ENCODE measurements around the gene NEURL1. TPM values are rescaled to one million over a fixed set of nuclear protein-coding genes. Genes with fewer than 3 reads are reported as not detected.

NEURL1 gene
- total RNA-seq, 1 experiment from 2014 or later: 7.9 TPM

DNA sequence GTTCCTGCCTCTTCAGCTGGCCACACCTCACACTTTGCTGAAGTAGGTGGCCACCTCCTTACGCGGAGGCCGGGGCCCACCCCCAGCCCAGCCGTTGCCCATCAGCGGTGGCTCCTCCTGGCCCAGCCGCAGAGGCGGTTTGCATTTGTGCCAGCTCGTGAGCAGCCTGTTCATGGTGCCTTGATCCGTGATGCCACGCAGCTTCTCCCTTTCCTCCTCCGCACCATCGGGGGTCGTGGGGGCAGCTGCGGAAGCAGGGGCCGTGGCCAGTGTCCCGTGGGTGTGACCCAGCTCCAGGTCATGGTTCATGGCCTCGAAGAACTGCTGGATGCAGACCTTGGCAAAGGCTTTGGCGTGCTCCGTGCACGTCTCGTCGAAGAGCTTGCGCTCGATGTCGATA, 38.3 kb upstream of the NEURL1 start:
- H3K36me3 ChIP-seq (replicated peaks; ENCODE audit: control insufficient read depth, insufficient read depth, low read length): no peaks in the 10 kb centered on the region

DNA sequence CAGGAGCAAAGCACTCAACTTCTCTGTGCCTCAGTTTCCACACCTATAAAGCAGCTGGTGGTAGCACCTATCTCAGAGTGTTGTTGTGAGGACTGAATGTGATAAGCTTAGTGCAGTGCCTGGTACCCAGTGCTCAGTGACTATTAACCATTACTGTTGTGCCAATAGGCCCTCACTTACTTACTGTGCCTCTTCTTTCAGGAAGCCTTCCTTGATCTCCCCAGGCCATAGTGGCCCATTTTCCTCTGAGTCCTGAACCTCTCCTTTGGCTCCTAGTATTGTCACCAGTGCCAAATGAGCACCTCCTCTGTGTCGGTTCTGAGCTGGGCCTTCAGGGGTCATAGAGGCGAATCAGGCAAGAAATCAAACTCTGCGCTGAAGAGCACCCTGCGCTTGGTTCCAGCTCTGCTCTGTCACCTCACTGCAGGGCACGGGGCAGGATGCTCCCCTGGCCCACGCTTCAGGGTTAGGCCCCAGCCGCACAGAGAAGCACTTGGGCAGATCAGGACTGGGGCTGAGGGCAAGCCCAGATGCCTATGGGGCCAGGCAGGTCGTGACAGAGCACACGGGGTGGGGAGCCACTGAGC, 37.3 kb upstream of the NEURL1 start:
- peak; percentile 55 for DNase-seq
- H3K36me3 ChIP-seq (replicated peaks; ENCODE audit: control insufficient read depth, insufficient read depth, low read length): no peaks in the 10 kb centered on the region

More for the DNA sequence above, 38.3 kb upstream of the NEURL1 start:
- Histone ChIP-seq H3K27me3 (ENCODE audit: control insufficient read depth, insufficient read depth, low read length) (no peaks in the 10 kb centered on the region), H3K4me3 (ENCODE audit: insufficient read depth, low read depth, low read length) (no peak overlapping the region)
- DNase-seq: peak; percentile 62

DNA sequence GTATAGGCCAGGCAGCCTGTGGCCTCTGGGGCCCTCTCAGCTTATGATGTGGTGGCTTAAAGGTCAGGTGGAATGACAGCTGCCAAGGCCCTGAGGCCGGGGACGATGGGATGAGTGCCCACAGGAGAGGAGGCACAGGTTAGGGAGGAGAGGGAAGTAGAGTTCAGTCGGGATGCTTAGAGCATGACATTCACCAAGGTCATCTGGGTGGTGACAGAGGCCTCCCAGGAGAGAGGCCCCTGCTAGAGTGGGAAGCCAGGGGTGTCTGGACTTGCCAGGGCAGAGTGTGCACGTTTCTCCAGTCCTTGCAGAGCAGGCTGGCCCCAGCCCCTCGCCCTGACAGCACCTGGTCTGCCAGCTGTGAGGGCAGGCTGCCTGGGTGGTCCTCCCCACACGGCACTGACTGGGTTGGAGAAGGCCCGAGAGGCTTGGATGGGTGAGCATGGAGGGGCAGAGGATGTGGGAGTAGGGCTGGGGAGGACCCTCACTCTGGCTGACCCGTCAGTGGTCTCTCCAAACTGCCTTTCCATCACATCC, 36.3 kb upstream of the NEURL1 start:
- no peaks in the 10 kb centered on the region for H3K36me3 ChIP-seq (replicated peaks; ENCODE audit: control insufficient read depth, insufficient read depth, low read length)

More for the DNA sequence above, 37.3 kb upstream of the NEURL1 start:
- H3K4me3 ChIP-seq (ENCODE audit: insufficient read depth, low read depth, low read length): no peak overlapping the region
- no peaks in the 10 kb centered on the region for H3K27me3 ChIP-seq (ENCODE audit: control insufficient read depth, insufficient read depth, low read length)

DNA sequence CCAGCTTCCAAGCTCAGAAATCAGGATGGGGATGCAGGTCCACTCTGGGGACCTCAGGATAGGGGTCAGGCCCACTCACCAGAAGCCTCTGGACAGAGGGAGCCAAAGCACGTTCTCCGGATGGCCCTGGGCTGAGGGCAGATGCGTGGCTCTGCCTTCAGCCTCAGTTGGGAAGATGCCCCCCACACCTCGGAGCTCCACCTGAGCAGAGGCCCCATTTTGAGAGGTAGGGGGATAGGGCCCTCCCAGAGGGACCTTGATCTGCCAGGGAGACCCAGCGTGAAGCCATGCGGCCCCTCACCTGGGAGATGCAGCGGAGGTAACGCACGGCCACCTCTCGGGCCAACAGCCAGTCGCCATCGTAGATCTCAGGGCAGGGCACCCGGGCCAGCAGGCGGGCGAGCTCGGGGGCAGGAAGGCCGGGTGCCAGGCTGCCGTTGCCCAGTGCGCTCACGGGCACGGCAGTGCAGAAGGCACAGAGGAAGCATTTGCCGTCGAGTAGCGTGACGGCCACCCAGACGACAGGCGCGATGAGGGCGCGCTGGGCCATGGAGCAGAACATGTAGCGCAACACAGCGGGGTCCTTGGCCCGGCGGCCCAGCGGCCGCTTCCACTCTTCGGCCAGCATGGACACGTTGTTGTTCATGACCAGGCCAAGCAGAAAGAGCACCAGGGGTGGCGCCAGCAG, 35.5 kb upstream of the NEURL1 start:
- Histone ChIP-seq H3K27me3 (ENCODE audit: control insufficient read depth, insufficient read depth, low read length) (no peaks in the 10 kb centered on the region), H3K36me3 (replicated peaks; ENCODE audit: control insufficient read depth, insufficient read depth, low read length) (no peaks in the 10 kb centered on the region), H3K4me3 (ENCODE audit: insufficient read depth, low read depth, low read length) (no peak overlapping the region)
- peak; percentile 64 for DNase-seq

More for the DNA sequence above, 36.3 kb upstream of the NEURL1 start:
- Histone ChIP-seq H3K27me3 (ENCODE audit: control insufficient read depth, insufficient read depth, low read length) (no peaks in the 10 kb centered on the region), H3K4me3 (ENCODE audit: insufficient read depth, low read depth, low read length) (no peak overlapping the region)
- DNase-seq: peak; percentile 47

DNA sequence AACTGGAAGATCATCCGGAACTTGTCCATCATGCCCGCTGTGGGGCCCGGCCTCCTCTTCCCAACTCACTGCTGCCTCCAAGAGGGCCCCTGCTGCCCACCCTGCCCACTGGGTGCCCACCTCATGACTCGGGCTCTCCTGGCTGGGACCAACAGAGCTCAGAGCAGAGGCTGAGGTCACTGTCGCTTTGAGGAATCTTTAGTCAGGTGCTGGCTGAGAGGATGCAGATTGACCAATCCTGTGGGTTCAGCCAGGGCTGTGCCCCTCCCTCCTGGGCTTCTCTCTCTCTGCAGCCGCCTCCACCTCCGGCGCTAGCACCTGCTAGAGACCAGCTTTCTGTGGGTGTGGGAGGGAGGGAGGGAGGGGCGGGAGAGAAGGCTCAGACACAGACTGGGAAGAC, 34.8 kb upstream of the NEURL1 start, which contains the start of gene CALHM1:
CALHM1 (minus strand) TSS at position 181 of the 400 bp plus-strand sequence; CDS start at position 32, 149 bp downstream.
- no peaks in the 10 kb centered on the region for H3K27me3 ChIP-seq (ENCODE audit: control insufficient read depth, insufficient read depth, low read length)
- peak; percentile 96 for DNase-seq
- no peak within 1 kb of the TSS for H3K4me3 ChIP-seq (ENCODE audit: insufficient read depth, low read depth, low read length)
- no peaks in the 10 kb centered on the region for H3K36me3 ChIP-seq (replicated peaks; ENCODE audit: control insufficient read depth, insufficient read depth, low read length)

DNA sequence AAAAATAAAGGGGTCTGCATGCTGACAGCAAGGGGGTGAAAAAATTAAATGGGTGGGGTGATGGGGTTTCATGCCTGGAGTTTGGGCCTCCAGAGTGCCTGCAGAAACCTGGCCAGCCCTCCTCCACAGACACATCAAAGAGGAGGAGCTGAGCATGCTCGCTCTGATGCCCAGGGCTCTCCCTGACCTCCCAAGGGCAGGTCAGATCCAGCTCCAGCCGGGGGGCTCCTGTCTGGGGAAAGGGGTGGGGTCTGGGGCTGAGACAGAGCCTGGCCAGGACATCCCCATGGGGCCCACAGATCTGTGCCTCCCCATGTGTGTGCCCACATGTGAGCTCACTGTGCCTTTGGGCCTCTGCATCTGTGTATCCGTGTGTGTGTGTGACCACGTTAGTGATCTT, 33.9 kb upstream of the NEURL1 start:
- Histone ChIP-seq H3K4me3 (ENCODE audit: insufficient read depth, low read depth, low read length) (no peak overlapping the region), H3K27me3 (ENCODE audit: control insufficient read depth, insufficient read depth, low read length) (no peaks in the 10 kb centered on the region), H3K36me3 (replicated peaks; ENCODE audit: control insufficient read depth, insufficient read depth, low read length) (no peaks in the 10 kb centered on the region)
- DNase-seq: peak; percentile 43

DNA sequence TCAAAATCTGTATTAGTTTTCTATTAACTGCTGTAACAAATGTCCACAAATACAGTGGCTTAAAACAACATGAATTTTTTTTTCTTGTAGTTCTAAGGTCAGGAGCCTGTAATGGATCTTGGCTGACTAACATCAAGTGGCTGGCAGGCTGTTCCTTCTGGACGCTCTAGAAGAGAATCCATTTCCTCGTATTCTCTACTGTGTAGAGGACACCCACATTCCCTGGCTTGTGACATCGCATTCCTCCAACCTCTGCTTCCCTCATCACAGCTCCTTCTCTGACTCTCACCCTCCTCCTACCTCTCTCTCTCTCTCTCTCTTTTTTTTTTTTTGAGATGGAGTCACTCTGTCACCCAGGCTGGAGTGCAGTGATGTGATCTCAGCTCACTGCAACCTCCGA, 30.0 kb upstream of the NEURL1 start:
- Histone ChIP-seq H3K4me3 (ENCODE audit: insufficient read depth, low read depth, low read length) (no peak overlapping the region), H3K36me3 (replicated peaks; ENCODE audit: control insufficient read depth, insufficient read depth, low read length) (no peaks in the 10 kb centered on the region), H3K27me3 (ENCODE audit: control insufficient read depth, insufficient read depth, low read length) (no peaks in the 10 kb centered on the region)
- DNase-seq: no peak

DNA sequence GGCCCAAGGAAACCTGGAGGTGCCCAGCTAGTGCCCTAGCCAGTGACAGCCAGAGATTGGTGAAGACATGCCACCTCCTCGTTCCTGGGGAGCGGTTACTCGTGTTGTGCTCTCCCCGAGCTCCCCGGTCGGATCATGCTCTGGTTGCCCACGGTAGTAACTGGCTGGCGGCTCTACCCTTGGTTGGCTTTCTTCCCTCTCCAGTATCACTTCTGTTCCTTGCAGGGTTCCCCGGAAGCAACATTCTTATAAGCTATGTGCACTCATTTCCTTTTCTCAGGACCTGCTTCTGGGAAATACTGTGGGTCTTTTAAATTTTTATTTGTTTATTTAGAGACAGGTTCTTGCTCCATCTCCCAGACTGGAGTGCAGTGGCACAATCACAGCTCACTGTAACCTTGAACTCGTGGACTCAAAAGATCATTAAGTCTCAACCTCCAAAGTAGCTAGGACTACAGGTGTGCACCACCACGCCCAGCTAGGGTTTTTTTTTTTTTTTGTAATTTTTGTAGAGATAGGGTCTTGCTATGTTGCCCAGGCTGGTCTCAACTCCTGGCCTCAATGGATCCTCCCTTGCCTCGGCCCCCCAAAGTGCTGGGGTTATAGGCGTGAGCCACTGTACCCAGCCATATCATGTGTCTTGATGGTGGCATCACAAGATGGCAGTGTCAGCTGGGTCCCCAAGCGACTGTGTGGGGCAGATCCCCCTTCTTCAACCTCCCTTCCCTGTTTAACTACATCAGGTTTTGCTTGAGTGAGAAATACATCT, 27.9 kb upstream of the NEURL1 start:
- Histone ChIP-seq H3K4me3 (ENCODE audit: insufficient read depth, low read depth, low read length) (no peak overlapping the region), H3K27me3 (ENCODE audit: control insufficient read depth, insufficient read depth, low read length) (no peaks in the 10 kb centered on the region), H3K36me3 (replicated peaks; ENCODE audit: control insufficient read depth, insufficient read depth, low read length) (no peaks in the 10 kb centered on the region)
- no peak for DNase-seq

DNA sequence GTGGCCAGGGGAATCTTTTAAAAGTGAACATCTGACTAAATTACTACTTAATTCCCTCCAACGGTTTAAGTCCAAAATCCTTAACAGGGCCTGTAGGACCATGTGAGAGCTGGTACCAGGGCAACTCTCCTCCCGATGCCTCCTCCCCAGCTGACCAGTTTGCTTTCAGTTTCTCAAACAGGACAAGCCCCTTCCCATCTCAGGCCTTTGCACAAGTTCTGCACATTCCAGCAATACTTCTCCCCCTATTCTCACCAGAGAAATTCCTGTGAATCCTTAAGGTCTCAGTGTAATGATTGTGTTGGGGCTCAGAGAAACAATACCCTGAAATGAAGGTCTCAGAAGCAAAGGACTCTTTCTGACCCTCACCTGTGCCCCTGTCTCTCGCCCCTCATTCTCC, 26.8 kb upstream of the NEURL1 start:
- DNase-seq: no peak
- no peaks in the 10 kb centered on the region for H3K36me3 ChIP-seq (replicated peaks; ENCODE audit: control insufficient read depth, insufficient read depth, low read length)
- no peak overlapping the region for H3K4me3 ChIP-seq (ENCODE audit: insufficient read depth, low read depth, low read length)
- no peaks in the 10 kb centered on the region for H3K27me3 ChIP-seq (ENCODE audit: control insufficient read depth, insufficient read depth, low read length)

DNA sequence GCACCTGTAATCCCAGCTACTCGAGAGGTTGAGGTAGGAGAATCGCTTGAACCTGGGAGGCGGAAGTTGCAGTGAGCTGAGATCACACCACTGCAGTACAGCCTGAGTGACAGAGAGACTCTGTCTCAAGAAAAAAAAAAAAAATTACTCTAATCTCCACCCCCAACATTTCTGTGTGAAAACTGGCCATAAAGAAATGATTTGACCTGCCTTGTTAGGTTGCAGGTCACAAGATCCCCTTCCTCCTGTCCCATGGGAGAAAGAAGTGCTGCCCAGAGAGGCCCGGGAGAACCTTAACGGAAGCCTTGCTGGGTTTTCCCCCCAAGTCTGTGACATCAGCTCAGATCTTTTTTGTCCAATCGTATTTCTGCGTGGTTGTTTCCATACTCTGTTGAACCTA, 26.1 kb upstream of the NEURL1 start:
- H3K27me3 ChIP-seq (ENCODE audit: control insufficient read depth, insufficient read depth, low read length): no peaks in the 10 kb centered on the region
- DNase-seq: no peak
- H3K36me3 ChIP-seq (replicated peaks; ENCODE audit: control insufficient read depth, insufficient read depth, low read length): no peaks in the 10 kb centered on the region
- no peak overlapping the region for H3K4me3 ChIP-seq (ENCODE audit: insufficient read depth, low read depth, low read length)

DNA sequence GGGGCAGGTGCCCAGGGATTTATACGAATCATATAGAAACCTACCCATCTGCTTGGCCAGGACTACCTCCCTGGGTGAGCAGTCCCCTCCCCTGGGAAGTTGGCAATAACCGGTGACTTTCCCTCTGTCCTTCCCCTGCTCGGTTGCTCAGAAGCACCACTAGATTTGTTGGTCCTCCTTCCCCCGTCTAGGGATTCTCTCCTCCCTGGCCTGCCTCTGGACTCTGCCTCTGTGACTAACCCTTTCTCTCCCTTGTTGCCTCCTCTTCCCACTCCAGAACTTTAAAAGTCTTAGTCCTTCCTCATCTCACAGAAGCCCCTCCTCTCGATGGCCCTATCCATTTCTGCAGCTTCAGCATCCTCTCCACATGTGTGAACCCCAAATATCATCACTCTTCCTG, 24.3 kb upstream of the NEURL1 start:
- DNase-seq: no peak
- H3K4me3 ChIP-seq (ENCODE audit: insufficient read depth, low read depth, low read length): no peak overlapping the region
- H3K27me3 ChIP-seq (ENCODE audit: control insufficient read depth, insufficient read depth, low read length): no peaks in the 10 kb centered on the region
- no peaks in the 10 kb centered on the region for H3K36me3 ChIP-seq (replicated peaks; ENCODE audit: control insufficient read depth, insufficient read depth, low read length)

DNA sequence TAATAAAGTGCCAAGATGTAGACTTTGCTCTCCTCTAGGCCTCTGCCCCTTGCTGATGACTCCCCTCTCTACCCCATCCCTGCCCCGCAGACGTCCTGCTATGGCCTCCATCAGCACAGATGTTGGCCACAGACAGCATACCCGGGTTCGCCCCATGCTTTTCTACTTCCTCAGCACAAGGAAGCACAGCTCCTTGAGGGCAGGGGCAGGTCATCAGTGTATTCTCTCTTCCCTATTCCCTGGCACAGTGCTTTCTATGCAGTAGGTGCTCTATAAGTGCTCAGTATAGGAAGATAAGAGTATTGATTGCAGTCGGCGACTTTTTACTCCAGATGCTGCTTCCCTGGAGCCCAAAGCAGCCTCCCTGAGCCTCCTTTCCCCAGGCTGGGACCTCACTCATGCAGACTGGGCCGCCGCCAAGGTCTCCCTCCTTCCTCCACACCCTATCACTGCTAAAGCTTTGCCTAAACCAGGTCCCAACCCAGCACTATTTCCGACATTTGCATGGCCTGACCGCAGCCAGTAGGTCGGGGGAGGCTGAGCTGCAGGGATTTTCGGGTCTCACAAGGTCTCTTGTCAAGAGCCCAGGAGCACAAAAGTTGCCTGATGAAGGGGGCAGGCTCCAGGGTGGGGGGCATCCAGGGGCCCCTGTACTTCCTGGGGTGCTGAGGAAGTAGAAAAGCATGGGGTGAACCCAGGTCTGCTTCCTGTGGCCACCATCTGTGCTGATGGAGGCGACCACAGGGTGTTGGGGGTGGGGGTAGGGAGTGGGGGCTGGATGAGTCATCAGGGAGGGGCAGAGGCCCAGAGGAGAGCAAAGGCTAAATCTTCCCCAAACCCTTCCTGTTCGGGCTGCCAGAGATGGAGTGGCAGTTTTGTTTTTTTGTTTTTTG, 22.5 kb upstream of the NEURL1 start:
- Histone ChIP-seq H3K36me3 (replicated peaks; ENCODE audit: control insufficient read depth, insufficient read depth, low read length) (no peaks in the 10 kb centered on the region), H3K4me3 (ENCODE audit: insufficient read depth, low read depth, low read length) (no peak overlapping the region), H3K27me3 (ENCODE audit: control insufficient read depth, insufficient read depth, low read length) (no peaks in the 10 kb centered on the region)
- DNase-seq: peak; percentile 64

DNA sequence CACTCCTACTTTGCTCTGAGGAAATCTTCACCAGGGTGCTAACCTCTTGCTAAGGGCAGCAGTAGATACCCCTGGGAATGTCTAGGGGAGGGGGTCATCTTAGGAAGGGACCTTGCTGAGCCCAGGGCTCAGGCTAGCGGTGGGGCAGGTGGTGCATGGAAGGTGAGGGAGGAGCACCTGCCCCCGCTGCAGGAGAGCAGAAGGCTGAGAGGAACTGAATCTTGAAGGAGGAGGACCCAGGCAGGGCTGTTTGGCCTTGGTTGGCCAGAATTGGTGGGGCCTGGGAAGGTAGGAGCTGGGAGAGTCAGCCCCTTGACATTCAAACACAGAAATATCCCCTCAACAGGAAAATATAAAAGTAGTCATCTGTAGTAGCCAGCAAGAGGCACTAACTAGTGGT, 21.5 kb upstream of the NEURL1 start:
- Histone ChIP-seq H3K4me3 (ENCODE audit: insufficient read depth, low read depth, low read length) (no peak overlapping the region), H3K36me3 (replicated peaks; ENCODE audit: control insufficient read depth, insufficient read depth, low read length) (no peaks in the 10 kb centered on the region), H3K27me3 (ENCODE audit: control insufficient read depth, insufficient read depth, low read length) (no peaks in the 10 kb centered on the region)
- DNase-seq: peak; percentile 47

DNA sequence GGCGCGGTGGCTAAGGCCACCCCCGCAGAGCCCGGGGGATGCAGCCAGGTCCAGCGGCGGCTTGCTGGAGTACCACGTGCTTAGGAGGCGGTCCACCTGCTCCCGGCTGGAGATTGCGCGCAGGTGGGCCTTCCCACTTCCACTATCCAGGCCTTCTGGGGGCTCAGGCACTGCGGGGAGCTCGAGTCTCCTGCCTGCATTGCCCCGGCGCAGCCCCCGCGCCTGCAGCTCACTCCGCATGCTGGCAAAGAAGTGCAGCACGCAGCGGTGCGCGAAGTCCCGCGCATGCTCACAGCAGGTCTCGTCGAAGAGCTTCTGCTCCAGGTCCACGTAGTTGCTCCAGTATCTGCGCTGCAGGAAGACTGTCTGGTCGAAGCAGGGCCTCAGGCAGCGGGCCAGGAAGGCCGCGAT, 20.2 kb upstream of the NEURL1 start:
- Histone ChIP-seq H3K4me3 (ENCODE audit: insufficient read depth, low read depth, low read length) (no peak overlapping the region), H3K36me3 (replicated peaks; ENCODE audit: control insufficient read depth, insufficient read depth, low read length) (no peaks in the 10 kb centered on the region), H3K27me3 (ENCODE audit: control insufficient read depth, insufficient read depth, low read length) (no peaks in the 10 kb centered on the region)
- DNase-seq: peak; percentile 55

All from H7 (cell line).